DOHH2 (cell line): ENCODE results near the gene ZFYVE1.

ENCODE experiments used
- H3F3A ChIP-seq: fragments of 200-600 bp; sonication (generic), shearing (Covaris generic); 2 replicates; pipeline ENCODE4 v1.6.0; 2016; ENCODE audit warnings: antibody characterized with exemption, mild to moderate bottlenecking; ENCODE audit not compliant: control insufficient read depth, insufficient read depth
- H3K27ac ChIP-seq: fragments of 200-600 bp; sonication (generic); 2 replicates; pipeline ENCODE4 v1.5.1; 2014; ENCODE audit warnings: low read depth, mild to moderate bottlenecking, low read length, moderate library complexity
- H3K27me3 ChIP-seq: fragments of 200-600 bp; sonication (generic); 2 replicates; pipeline ENCODE4 v1.6.1; 2014; ENCODE audit warnings: mild to moderate bottlenecking, low read length, mixed read lengths; ENCODE audit not compliant: control insufficient read depth
- H3K36me3 ChIP-seq: fragments of 200-600 bp; sonication (generic); 2 replicates; pipeline ENCODE4 v1.6.1; 2014; ENCODE audit warnings: mild to moderate bottlenecking, low read length, moderate library complexity, mixed read lengths; ENCODE audit not compliant: control insufficient read depth
- H3K4me1 ChIP-seq: fragments of 200-600 bp; sonication (generic); 2 replicates; pipeline ENCODE4 v1.6.1; 2014; ENCODE audit warnings: mild to moderate bottlenecking, low read length, mixed read lengths; ENCODE audit not compliant: control insufficient read depth
- H3K4me2 ChIP-seq: fragments of 200-600 bp; sonication (generic); 2 replicates; pipeline ENCODE4 v1.6.0; 2014; ENCODE audit warnings: mild to moderate bottlenecking, low read length, moderate library complexity
- H3K4me3 ChIP-seq: fragments of 200-600 bp; sonication (generic); 2 replicates; pipeline ENCODE4 v1.5.1; 2014; ENCODE audit warnings: mild to moderate bottlenecking, low read length, mixed read lengths
- H3K79me2 ChIP-seq: fragments of 200-600 bp; sonication (generic); 2 replicates; pipeline ENCODE4 v1.6.1; 2014; ENCODE audit warnings: mild to moderate bottlenecking, low read length, mixed read lengths; ENCODE audit not compliant: control insufficient read depth
- H3K9me2 ChIP-seq: fragments of 200-600 bp; sonication (generic); replicated peaks from 2 replicates; pipeline ENCODE4 v1.6.1; 2014; ENCODE audit warnings: mild to moderate bottlenecking, low read length, mixed read lengths; ENCODE audit not compliant: control insufficient read depth
- H3K9me3 ChIP-seq: fragments of 200-600 bp; sonication (generic); 2 replicates; pipeline ENCODE4 v1.6.1; 2014; ENCODE audit warnings: antibody characterized with exemption, low read length, mixed read lengths; ENCODE audit not compliant: control insufficient read depth, insufficient read depth
- H4K20me1 ChIP-seq: fragments of 200-600 bp; sonication (generic); 2 replicates; pipeline ENCODE4 v1.6.0; 2014; ENCODE audit warnings: low read depth, mild to moderate bottlenecking, antibody characterized with exemption, low read length, moderate library complexity; ENCODE audit not compliant: control insufficient read depth, insufficient read depth
- CTCF ChIP-seq: fragments of 200-600 bp; sonication (generic); IDR thresholded peaks from one replicate; pipeline ENCODE4 v1.5.1; 2014; ENCODE audit warnings: antibody characterized with exemption, mild to moderate bottlenecking, low read depth, low read length; ENCODE audit not compliant: poor library complexity, severe bottlenecking
- EZH2phosphoT487 ChIP-seq: fragments of 200-600 bp; sonication (generic); IDR thresholded peaks from 2 replicates; pipeline ENCODE4 v1.6.1; 2017; ENCODE audit warnings: borderline replicate concordance, mild to moderate bottlenecking, antibody characterized with exemption, low read length, moderate library complexity, mixed read lengths

The ZFYVE1 gene

GRCh38 chr14:73026845-73027542, at the start of gene ZFYVE1:
Gene ZFYVE1, minus strand, starts transcription at chr14:73027106. Its CDS starts 2,598 bp downstream, at chr14:73024508.
- Histone ChIP-seq H3K79me2 (peaks cover 6% of the 10 kb centered on the region), H4K20me1 (no peaks in the 10 kb centered on the region), H3K9me3 (no peaks in the 10 kb centered on the region), H3K36me3 (peaks cover 8% of the 10 kb centered on the region), H3K4me1 (peaks cover 16% of the 10 kb centered on the region), H3K9me2 (no peaks in the 10 kb centered on the region), H3K4me3 (peak within 1 kb of the TSS; percentile 93), H3F3A (no peaks in the 10 kb centered on the region; the same call in 1 of the 2 replicates), H3K27ac (no peak within 1 kb of the TSS), H3K4me2 (peak within 1 kb of the TSS; percentile 94), H3K27me3 (no peaks in the 10 kb centered on the region)
- TF ChIP-seq EZH2phosphoT487 (no peak), CTCF (no peak)

- H3K27me3 ChIP-seq = no peaks in the 10 kb centered on the region
- TF ChIP-seq EZH2phosphoT487 = no peak
- TF ChIP-seq CTCF = no peak
- no peak overlapping the region for H3K4me3 ChIP-seq
- H3K27ac ChIP-seq = no peak overlapping the region
- H3F3A ChIP-seq = peaks cover 3% of the 10 kb centered on the region; the same call in 1 of the 2 replicates
- H3K4me1 ChIP-seq = no peaks in the 10 kb centered on the region
- peaks cover 100% of the 10 kb centered on the region for H3K79me2 ChIP-seq
- 0 out of 2 replicates have a peak, but pooled peaks cover under 1% of the 10 kb centered on the region for H4K20me1 ChIP-seq
- no peak overlapping the region for H3K4me2 ChIP-seq
- H3K9me3 ChIP-seq = no peaks in the 10 kb centered on the region
- no peaks in the 10 kb centered on the region for H3K9me2 ChIP-seq
- peaks cover 77% of the 10 kb centered on the region for H3K36me3 ChIP-seq
These were observed 42.7 kb upstream of the ZFYVE1 start for GRCh38 chr14:73069585-73069984.

- TF ChIP-seq EZH2phosphoT487 (no peak), CTCF (peak; percentile 10)
- Histone ChIP-seq H3F3A (peaks cover 4% of the 10 kb centered on the region; the same call in 1 of the 2 replicates), H3K79me2 (peaks cover 67% of the 10 kb centered on the region), H3K27me3 (no peaks in the 10 kb centered on the region), H3K4me3 (peak overlapping the region; percentile 98), H3K4me1 (peaks cover 39% of the 10 kb centered on the region), H3K27ac (peak overlapping the region; percentile 77), H3K9me2 (no peaks in the 10 kb centered on the region), H3K36me3 (peaks cover 52% of the 10 kb centered on the region), H3K9me3 (no peaks in the 10 kb centered on the region), H4K20me1 (peaks cover 33% of the 10 kb centered on the region), H3K4me2 (peak overlapping the region; percentile 66)
These were observed 32.2 kb upstream of the ZFYVE1 start for GRCh38 chr14:73058922-73059673.
